Activated CD4-positive, alpha-beta T cell treated with anti-CD3 and anti-CD28 coated beads for 36 hours (primary cell): Measurements from ENCODE around the gene LRCH1. TPM values are rescaled to one million over a fixed set of nuclear protein-coding genes. Genes with fewer than 3 reads are reported as not detected.
A peak's percentile ranks its signal among the peaks of the same experiment; 100 is the strongest.

ENCODE experiments used
- ATAC-seq: fragments of 200-7000 bp; cut with Tn5 transposase; one replicate; pipeline ENCODE4 v1.10.0; 2021; ENCODE audit warnings: mild to moderate bottlenecking, moderate library complexity
- CTCF ChIA-PET: fragments of 350-600 bp; sonication (Branson Sonifier 250); formaldehyde crosslinking; loops from one replicate; lab custom pipeline; 2021; ENCODE audit warnings: antibody characterized with exemption; lab: Charles Lee
- POLR2A ChIA-PET: fragments of 350-600 bp; sonication (Branson Sonifier 250); formaldehyde crosslinking; loops from one replicate; lab custom pipeline; 2021; ENCODE audit warnings: antibody characterized with exemption, inconsistent platforms; lab: Charles Lee
- DNase-seq: peaks from one replicate; pipeline ENCODE4 v3.0.0-alpha.2; 2020
- H3K27ac Mint-ChIP-seq: one replicate; pipeline ENCODE4 v1.8.0; 2021; ENCODE audit warnings: mixed read lengths
- H3K27me3 Mint-ChIP-seq: one replicate; pipeline ENCODE4 v1.8.0; 2021; ENCODE audit warnings: mixed read lengths
- H3K36me3 Mint-ChIP-seq: one replicate; pipeline ENCODE4 v1.8.0; 2021; ENCODE audit warnings: low read depth, mixed read lengths
- H3K4me1 Mint-ChIP-seq: one replicate; pipeline ENCODE4 v1.8.0; 2021; ENCODE audit warnings: mixed read lengths
- H3K4me3 Mint-ChIP-seq: one replicate; pipeline ENCODE4 v1.8.0; 2021; ENCODE audit warnings: mild to moderate bottlenecking, moderate library complexity, mixed read lengths
- H3K9me3 Mint-ChIP-seq: one replicate; pipeline ENCODE4 v1.8.0; 2021; ENCODE audit warnings: low read depth, mixed read lengths
- intact Hi-C, 2 experiments: fragments of 100-400 bp; cut with DNase I in 1 of 2; cut with micrococcal nuclease in 1 of 2; formaldehyde crosslinking; loops; one replicate each; pipeline versions ENCODE4 v1.14.2 to v1.15.1; 2022 to 2024; cut with DNase I, micrococcal nuclease
- total RNA-seq, 2 experiments: library from RNA; stranded (reverse); gene quantifications; one replicate each; pipeline ENCODE4 v1.2.3, GENCODE V29; 2021

LRCH1 gene
- total RNA-seq, 2 experiments from 2014 or later = 14.8 to 16.4 TPM

DNA sequence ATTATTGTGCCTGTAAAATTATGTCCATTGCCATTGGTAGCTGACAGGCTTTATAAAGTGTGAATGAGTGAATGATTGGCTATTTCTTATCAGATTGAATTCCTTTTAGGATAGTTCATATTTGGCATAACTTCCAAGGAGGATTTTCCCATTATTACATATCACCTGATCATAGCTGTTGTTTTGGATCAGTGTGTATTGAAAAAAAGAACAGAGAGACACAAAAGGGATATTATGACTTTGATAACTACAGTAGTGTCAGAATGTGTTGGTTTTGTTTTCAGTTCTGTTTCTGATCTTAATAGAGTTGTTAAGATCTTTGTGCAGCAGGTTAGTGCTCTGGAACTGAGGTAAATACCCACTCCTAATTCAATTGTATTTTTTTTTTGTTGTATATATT, 103.8 kb downstream of the LRCH1 start:
- peak overlapping the region; percentile 61 for H3K27ac Mint-ChIP-seq
- no peaks in the 10 kb centered on the region for H3K9me3 Mint-ChIP-seq
- H3K36me3 Mint-ChIP-seq = peaks cover 8% of the 10 kb centered on the region
- peaks cover 27% of the 10 kb centered on the region for H3K4me1 Mint-ChIP-seq
- POLR2A ChIA-PET = interaction anchor here (0.6 to 0.9 kb wide), 2 partner anchors 10 to 78 kb away, joined by 3 read pairs; no protein-coding TSS in a partner anchor
- DNase-seq (no peak), ATAC-seq (peak; percentile 83)
- CTCF ChIA-PET = no interaction called here
- no peak overlapping the region for H3K4me3 Mint-ChIP-seq
- intact Hi-C loops = loop anchor here in 1 of 2 experiments (1.0 kb wide), 1 partner anchor 12 kb away; no protein-coding TSS in a partner anchor
- no peaks in the 10 kb centered on the region for H3K27me3 Mint-ChIP-seq

DNA sequence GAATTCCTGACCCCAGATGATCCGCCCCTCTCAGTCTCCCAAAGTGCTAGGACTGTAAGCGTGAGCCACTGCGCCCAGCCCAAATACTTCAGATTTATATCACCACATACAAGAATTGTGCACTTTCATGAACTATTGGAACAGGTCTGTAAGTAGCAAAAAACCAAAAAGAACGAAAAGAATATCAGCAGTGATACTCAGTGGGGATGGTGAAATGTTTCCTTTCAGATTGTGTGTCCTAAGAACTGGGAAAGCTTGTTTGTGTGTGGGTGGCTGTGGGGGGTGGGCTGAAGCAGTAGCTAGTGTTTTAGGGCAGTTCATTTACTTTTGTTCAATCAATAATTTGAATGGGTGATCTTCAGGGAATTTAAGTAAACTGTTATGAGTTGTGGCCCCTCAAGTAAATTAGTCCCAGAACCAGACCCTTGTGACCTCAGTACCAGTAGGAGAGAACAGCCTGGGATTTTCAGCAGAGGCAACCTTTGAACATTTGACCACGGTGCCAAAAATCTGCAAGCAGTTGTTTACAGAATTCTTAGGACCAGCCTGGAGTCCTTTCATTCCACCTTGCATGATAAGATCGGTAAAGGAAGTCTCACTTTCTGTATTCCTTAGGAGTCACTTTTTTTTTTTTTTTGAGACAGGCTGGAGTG, 106.6 kb downstream of the LRCH1 start:
- Mint-ChIP-seq H3K27ac (no peak overlapping the region), H3K27me3 (no peaks in the 10 kb centered on the region), H3K4me1 (peaks cover 36% of the 10 kb centered on the region), H3K4me3 (no peak overlapping the region), H3K9me3 (no peaks in the 10 kb centered on the region), H3K36me3 (no peaks in the 10 kb centered on the region)
- no peak for ATAC-seq
- no peak for DNase-seq
- intact Hi-C loops = loop anchor here in 1 of 2 experiments (1.0 kb wide), 1 partner anchor 40 kb away; no protein-coding TSS in a partner anchor
- ChIA-PET POLR2A (no interaction called here), CTCF (interaction anchor here (1.0 kb wide), 1 partner anchor 151 kb away, joined by 4 read pairs; no protein-coding TSS in a partner anchor)

DNA sequence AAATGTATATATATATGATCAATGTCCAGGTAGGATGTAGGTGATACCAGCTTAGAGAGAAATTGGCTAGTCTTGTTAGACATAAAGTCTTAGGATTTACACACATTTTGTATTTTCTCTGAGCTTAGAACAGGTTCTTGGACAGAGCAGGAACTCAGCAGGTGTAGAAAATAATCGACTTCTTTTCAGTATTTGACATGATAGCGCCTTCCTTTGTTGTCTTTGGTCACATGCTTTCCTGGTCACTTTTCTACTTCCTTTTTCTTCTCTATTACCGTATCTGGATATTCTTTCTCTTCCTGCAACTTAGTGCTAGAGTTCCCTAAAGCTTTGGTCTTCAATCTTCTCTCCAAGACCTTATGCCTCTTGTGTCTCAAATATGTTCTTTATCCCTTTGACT, 107.4 kb downstream of the LRCH1 start:
- no peak overlapping the region for H3K27ac Mint-ChIP-seq
- POLR2A ChIA-PET = no interaction called here
- CTCF ChIA-PET = no interaction called here
- intact Hi-C loops = no loop called here
- no peaks in the 10 kb centered on the region for H3K36me3 Mint-ChIP-seq
- H3K4me3 Mint-ChIP-seq = no peak overlapping the region
- H3K4me1 Mint-ChIP-seq = peaks cover 34% of the 10 kb centered on the region
- no peak for ATAC-seq
- no peaks in the 10 kb centered on the region for H3K27me3 Mint-ChIP-seq
- no peak for DNase-seq
- H3K9me3 Mint-ChIP-seq = no peaks in the 10 kb centered on the region

DNA sequence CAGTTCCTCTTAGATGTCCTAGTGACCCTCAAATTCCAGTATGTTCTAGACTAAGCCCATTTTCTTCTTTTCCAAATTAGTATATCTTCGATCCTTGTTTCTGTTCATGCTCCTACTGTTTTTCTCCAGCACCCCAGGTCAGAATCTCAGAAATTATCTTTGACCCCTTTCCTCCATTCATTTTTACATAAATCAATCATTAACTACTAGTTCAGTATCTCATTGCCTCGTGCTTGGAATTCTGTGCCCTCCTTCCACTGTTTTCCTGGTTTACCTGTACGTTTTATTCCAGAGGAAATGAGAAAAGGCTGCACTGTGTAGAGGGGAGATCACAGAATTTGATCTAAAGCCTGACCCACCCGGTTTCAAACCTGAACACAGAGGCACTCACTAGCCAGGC, 107.9 kb downstream of the LRCH1 start:
- Mint-ChIP-seq H3K27ac (no peak overlapping the region), H3K27me3 (no peaks in the 10 kb centered on the region), H3K36me3 (no peaks in the 10 kb centered on the region), H3K4me1 (peaks cover 34% of the 10 kb centered on the region), H3K9me3 (no peaks in the 10 kb centered on the region), H3K4me3 (no peak overlapping the region)
- no peak for DNase-seq
- ChIA-PET CTCF (no interaction called here), POLR2A (no interaction called here)
- intact Hi-C loops = no loop called here
- ATAC-seq = no peak

DNA sequence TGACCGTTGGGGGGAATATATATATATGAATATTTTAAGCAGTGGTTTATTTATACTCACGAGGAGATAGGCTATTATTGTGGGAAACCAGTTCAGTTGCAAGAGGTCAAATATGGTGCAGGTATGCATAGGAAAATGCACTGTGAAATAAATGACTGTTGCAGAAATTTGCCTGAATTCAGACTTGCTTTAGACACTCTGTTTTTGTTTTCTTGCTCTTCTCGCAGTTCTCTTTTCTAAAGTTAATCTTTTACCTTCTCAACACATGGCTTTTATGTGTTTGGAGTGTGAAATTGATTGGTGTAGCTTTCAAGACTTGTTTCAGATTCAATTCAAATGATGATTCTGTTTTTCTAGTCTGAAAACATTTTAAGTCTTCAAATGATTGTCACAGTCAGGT, 109.7 kb downstream of the LRCH1 start:
- Mint-ChIP-seq H3K27ac (no peak overlapping the region), H3K36me3 (peaks cover 3% of the 10 kb centered on the region), H3K27me3 (no peaks in the 10 kb centered on the region), H3K9me3 (no peaks in the 10 kb centered on the region), H3K4me3 (no peak overlapping the region), H3K4me1 (peaks cover 37% of the 10 kb centered on the region)
- no peak for DNase-seq
- ChIA-PET CTCF (interaction anchor here (0.8 kb wide), 2 partner anchors 96 to 118 kb away, joined by 3 read pairs; no protein-coding TSS in a partner anchor), POLR2A (no interaction called here)
- ATAC-seq = no peak
- intact Hi-C loops = no loop called here

DNA sequence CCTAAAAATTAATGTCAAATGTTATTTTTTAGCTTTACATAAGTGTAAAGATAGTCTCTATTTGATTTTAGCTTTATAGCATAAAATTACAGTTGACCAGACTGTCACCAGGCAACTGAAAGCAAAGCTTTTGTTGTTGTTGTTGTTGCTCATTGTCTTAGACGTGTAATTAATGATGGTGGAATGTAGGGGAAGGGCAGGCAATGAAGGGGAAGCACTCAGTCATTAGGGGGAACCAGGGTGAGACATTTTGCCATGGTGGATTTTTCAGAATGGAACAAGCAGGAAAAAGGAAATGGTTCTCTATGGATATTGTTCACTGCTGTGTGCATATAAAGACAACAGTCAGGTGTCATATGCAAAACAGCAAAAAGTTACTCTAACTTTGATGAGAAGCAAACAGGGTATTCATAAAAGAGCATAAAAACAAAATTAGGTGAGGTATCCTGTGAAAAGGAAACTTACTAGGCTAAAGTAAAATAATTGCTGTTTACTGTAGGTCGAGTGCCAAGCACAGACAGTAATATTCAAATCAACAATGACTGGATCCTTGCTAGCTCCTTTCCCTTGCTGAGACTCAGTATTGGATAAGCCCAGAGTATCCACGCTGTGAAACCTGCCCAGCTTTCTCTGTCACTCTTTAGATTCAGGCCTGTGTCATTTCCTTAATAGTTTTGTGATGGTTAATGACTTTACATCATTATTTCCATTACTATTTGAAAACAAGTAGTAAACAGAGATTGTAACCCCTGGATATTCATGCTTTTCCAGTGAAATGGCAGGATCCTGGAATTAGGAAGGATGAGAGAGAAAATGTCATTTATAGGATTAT, 110.5 kb downstream of the LRCH1 start:
- ATAC-seq (no peak), DNase-seq (no peak)
- H3K4me3 Mint-ChIP-seq = no peak overlapping the region
- no peaks in the 10 kb centered on the region for H3K27me3 Mint-ChIP-seq
- ChIA-PET CTCF (interaction anchor here (0.7 to 1.2 kb wide), 4 partner anchors 19 to 119 kb away, joined by 3 read pairs; no protein-coding TSS in a partner anchor), POLR2A (interaction anchor here (0.5 kb wide), 1 partner anchor 16 kb away, joined by 7 read pairs; no protein-coding TSS in a partner anchor)
- no peak overlapping the region for H3K27ac Mint-ChIP-seq
- H3K4me1 Mint-ChIP-seq = peaks cover 44% of the 10 kb centered on the region
- intact Hi-C loops = no loop called here
- no peaks in the 10 kb centered on the region for H3K9me3 Mint-ChIP-seq
- H3K36me3 Mint-ChIP-seq = peaks cover 3% of the 10 kb centered on the region

DNA sequence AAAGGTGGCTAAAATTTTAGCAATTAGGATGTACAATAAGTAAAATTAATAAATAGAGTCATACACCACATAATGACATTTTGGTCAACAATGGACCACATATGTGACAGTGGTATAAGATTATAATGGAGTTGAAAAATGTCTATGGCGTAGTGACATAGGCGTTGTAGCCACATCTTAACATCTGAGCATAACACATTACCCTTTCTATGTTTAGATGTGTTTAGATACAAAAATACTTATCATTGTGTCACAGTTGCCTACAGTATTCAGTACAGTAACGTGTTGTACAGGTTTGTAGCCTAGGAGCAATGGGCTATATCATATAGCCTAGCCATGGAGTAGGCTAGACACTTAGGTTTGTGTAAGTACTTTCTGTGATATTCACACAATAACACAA, 111.2 kb downstream of the LRCH1 start:
- peaks cover 7% of the 10 kb centered on the region for H3K36me3 Mint-ChIP-seq
- no peak overlapping the region for H3K4me3 Mint-ChIP-seq
- no peak overlapping the region for H3K27ac Mint-ChIP-seq
- H3K4me1 Mint-ChIP-seq = peaks cover 50% of the 10 kb centered on the region
- ATAC-seq (no peak), DNase-seq (no peak)
- no peaks in the 10 kb centered on the region for H3K9me3 Mint-ChIP-seq
- POLR2A ChIA-PET = no interaction called here
- intact Hi-C loops = no loop called here
- no peaks in the 10 kb centered on the region for H3K27me3 Mint-ChIP-seq
- CTCF ChIA-PET = interaction anchor here (0.8 to 1.2 kb wide), 2 partner anchors 16 to 20 kb away, joined by 3 read pairs; no protein-coding TSS in a partner anchor

DNA sequence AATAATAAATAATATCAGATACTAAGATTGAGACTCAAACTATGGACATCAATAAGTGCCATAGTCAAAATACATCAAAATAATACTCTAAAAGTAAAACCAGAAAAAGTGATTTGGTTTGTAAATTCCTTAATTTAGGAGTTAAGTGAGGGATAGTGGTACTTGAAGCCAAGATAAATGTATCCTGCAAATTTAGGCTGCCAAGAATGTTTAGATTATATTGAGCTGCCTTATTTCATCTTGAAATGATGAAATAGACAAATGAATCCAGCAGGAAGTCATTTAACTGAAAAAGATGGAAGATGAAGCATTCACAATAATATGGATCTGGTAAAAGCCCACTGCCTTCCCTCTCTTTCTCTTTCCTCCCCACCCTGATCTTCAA, 112.3 kb downstream of the LRCH1 start:
- intact Hi-C loops = loop anchor here (5.0 kb wide), 4 partner anchors 58 to 113 kb away; partner anchors contain the start of gene LRCH1 (in 1 of the 2)
- POLR2A ChIA-PET = no interaction called here
- H3K27ac Mint-ChIP-seq = peak overlapping the region; percentile 59

DNA sequence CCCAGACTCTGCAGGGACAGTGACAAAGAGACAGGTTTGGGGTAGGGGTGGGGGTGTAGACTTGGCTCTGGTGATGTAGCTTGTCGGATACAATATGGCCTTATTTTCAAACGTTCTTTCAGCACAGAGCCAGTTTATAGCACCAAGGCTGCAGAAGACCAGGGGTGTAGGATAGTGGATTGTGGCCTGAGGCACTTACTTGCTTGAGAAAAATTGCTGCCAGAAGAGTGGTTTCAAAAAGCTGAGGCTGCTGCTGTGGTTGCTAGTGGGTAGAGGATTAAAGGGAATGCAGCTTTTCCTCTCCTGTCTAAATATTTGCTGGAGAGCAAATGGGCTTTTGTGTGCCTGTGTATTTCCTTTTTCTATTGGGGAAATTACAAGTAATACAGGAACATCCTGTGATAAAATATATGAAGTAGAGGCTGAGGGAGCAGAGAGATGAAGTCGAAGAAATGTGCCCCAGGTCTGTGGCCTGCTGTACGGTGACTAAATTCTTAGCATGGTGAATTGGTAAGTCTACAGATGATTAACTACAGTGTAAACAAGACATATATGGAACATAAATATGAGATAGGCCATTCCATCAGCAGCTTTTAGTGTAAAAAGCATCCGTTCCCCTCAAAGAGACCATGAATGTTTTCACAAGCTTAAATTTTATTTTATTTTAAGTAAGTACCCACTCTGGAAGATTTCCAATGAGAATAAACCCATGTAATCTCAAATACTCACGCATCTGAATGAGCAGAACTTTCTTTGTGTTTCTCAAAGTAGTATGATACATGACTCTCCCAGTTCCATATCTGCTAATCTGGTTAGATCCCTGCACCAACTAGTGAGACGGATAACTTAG, 112.9 kb downstream of the LRCH1 start:
- CTCF ChIA-PET = interaction anchor here (0.9 to 1.7 kb wide), 6 partner anchors 8 to 117 kb away, joined by 3 to 4 read pairs (median 3); no protein-coding TSS in a partner anchor
- Mint-ChIP-seq H3K9me3 (no peaks in the 10 kb centered on the region), H3K36me3 (peaks cover 10% of the 10 kb centered on the region), H3K27me3 (no peaks in the 10 kb centered on the region), H3K27ac (peak overlapping the region; percentile 59), H3K4me1 (peaks cover 50% of the 10 kb centered on the region), H3K4me3 (no peak overlapping the region)
- POLR2A ChIA-PET = interaction anchor here (0.6 kb wide), 1 partner anchor 661 kb away, joined by 5 read pairs; no protein-coding TSS in a partner anchor
- intact Hi-C loops = loop anchor here (2.0 to 5.0 kb wide), 5 partner anchors 13 to 114 kb away; partner anchors contain the start of gene LRCH1 (in 1 of the 2)
- ATAC-seq = peak; percentile 63
- DNase-seq = peak; percentile 30

More for the DNA sequence above, 112.3 kb downstream of the LRCH1 start:
- Mint-ChIP-seq H3K9me3 (no peaks in the 10 kb centered on the region), H3K27me3 (no peaks in the 10 kb centered on the region), H3K4me1 (peaks cover 50% of the 10 kb centered on the region), H3K36me3 (peaks cover 7% of the 10 kb centered on the region), H3K4me3 (no peak overlapping the region)
- ATAC-seq (no peak), DNase-seq (no peak)
- CTCF ChIA-PET = interaction anchor here (0.9 kb wide), 1 partner anchor 10 kb away, joined by 4 read pairs; no protein-coding TSS in a partner anchor

DNA sequence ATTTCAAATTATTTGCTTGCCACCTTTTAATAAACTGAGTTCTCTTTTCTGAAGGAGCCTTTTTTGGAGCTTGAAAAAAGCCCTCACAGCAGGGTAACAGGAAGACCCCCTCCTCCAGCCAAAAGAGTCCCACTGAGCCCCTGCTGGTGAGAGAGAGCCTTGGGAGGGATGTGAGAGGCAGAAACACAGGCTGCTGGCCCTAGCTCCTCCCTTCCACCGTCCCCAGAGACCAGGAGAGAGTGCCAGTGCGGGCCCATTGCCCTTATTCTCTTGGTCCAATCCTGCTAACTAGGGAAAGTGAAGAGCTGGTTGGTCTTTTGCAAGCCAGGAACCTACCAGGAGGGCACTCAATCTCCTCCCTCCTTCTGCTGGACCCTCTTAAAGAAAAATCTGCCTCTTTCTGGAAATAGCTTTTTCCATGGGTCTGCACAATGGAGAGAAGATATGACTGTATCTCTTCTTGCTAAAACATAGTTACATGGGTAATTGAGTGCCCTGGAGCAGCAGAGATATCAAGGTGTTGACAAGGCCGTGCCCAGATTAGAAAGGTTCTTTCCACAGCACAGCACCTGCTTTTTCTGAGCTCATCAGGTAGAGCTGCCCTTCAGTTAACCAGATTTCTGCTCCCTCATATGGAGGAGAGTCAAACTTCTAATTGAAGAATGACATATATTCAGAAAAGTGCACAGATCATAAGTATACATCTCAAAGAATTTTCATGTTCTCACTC, 113.9 kb downstream of the LRCH1 start:
- H3K36me3 Mint-ChIP-seq = peaks cover 17% of the 10 kb centered on the region
- H3K4me3 Mint-ChIP-seq = peak overlapping the region; percentile 57
- H3K4me1 Mint-ChIP-seq = peaks cover 53% of the 10 kb centered on the region
- H3K27me3 Mint-ChIP-seq = no peaks in the 10 kb centered on the region
- peak; percentile 14 for DNase-seq
- intact Hi-C loops = loop anchor here (2.0 to 5.0 kb wide), 5 partner anchors 14 to 115 kb away; partner anchors contain the start of gene LRCH1 (in 1 of the 2)
- peak; percentile 20 for ATAC-seq
- CTCF ChIA-PET = interaction anchor here (0.5 to 1.7 kb wide), 7 partner anchors 9 to 118 kb away, joined by 3 to 4 read pairs (median 3); partner anchors contain the start of gene LRCH1
- peak overlapping the region; percentile 88 for H3K27ac Mint-ChIP-seq
- H3K9me3 Mint-ChIP-seq = no peaks in the 10 kb centered on the region
- POLR2A ChIA-PET = interaction anchor here (0.7 kb wide), 1 partner anchor 10 kb away, joined by 3 read pairs; no protein-coding TSS in a partner anchor
